Measurements from ENCODE around the gene ADAMTS20. TPM values are rescaled to one million over a fixed set of nuclear protein-coding genes. Genes with fewer than 3 reads are reported as not detected.

ADAMTS20 gene
- total and polyA plus RNA-seq, 10 of the 15 experiments (the other 5 are each of a cell fraction or from before 2014, with no cell fraction given): 0.33 TPM; not detected in 9

- Histone ChIP-seq H2AFZ (ENCODE audit: control insufficient read depth, low read depth, low read length) (no peak overlapping the region), H3K4me2 (ENCODE audit: control insufficient read depth, insufficient read depth) (no peak overlapping the region), H3K79me2 (ENCODE audit: control insufficient read depth, insufficient read depth, low read length) (no peaks in the 10 kb centered on the region), H3K4me1 (ENCODE audit: control insufficient read depth, insufficient read depth, low read length) (no peaks in the 10 kb centered on the region), H4K20me1 (ENCODE audit: control insufficient read depth, insufficient read depth) (no peaks in the 10 kb centered on the region), H3K9ac (ENCODE audit: control insufficient read depth, insufficient read depth, low read length) (no peak overlapping the region), H3K27ac (ENCODE audit: control insufficient read depth, insufficient read depth) (no peak overlapping the region), H3K4me3 (no peak overlapping the region), H3K36me3 (ENCODE audit: control insufficient read depth in 2 of 2, insufficient read depth in 2 of 2, low read length in 1 of 2) (no peaks in the 10 kb centered on the region), H3K27me3 (replicated peaks in 1 of 2; ENCODE audit: control insufficient read depth in 2 of 2, insufficient read depth in 2 of 2, low read length in 1 of 2) (no peaks in the 10 kb centered on the region), H3K9me3 (replicated peaks; ENCODE audit: control insufficient read depth, insufficient read depth, low read length) (no peaks in the 10 kb centered on the region)
- ATAC-seq: no peak
- ChIA-PET CTCF (no interaction called here), POLR2A (no interaction called here), SMC1A (ENCODE audit: uncharacterized antibody, unreplicated experiment) (no interaction called here), RAD21 (ENCODE audit: unreplicated experiment) (interaction anchor here (0.5 kb wide), 1 partner anchor 63 kb away, joined by 4 read pairs; no protein-coding TSS in a partner anchor)
- WGBS (ENCODE audit: insufficient coverage, insufficient replicate concordance, low lambda C conversion rate, missing lambda C conversion rate): 33% methylated on average over 3 of the region's 3 CpGs
- no peak for DNase-seq (ENCODE audit: low read depth, low spot score)
- intact Hi-C loops (cut with micrococcal nuclease; ENCODE audit: unreplicated experiment) (no loop called here), in situ Hi-C loops (cut with MboI) (no loop called here)
- FAIRE-seq: no peak
- TF ChIP-seq HCFC1 (IDR thresholded peaks at IDR 0.05; ENCODE audit: low read length) (no peak), CBFB (IDR thresholded peaks at IDR 0.05; ENCODE audit: low read depth) (no peak), ZZZ3 (IDR thresholded peaks at IDR 0.05; ENCODE audit: control insufficient read depth, insufficient read length, low read depth) (no peak)
- no TSS peak for BruUV-seq (replicated peaks)
Observed at GRCh38 chr12:43577381-43577780, 25.4 kb upstream of the ADAMTS20 start.

- H2AFZ ChIP-seq (ENCODE audit: control insufficient read depth, low read depth, low read length): no peak overlapping the region
- no peaks in the 10 kb centered on the region for H3K9me3 ChIP-seq (replicated peaks; ENCODE audit: control insufficient read depth, insufficient read depth, low read length)
- ChIA-PET RAD21 (ENCODE audit: unreplicated experiment) (no interaction called here), SMC1A (ENCODE audit: uncharacterized antibody, unreplicated experiment) (interaction anchor here (0.9 kb wide), 1 partner anchor 13 kb away, joined by 3 read pairs; no protein-coding TSS in a partner anchor), CTCF (no interaction called here), POLR2A (no interaction called here)
- no peak for FAIRE-seq
- no peaks in the 10 kb centered on the region for H3K36me3 ChIP-seq (ENCODE audit: control insufficient read depth in 2 of 2, insufficient read depth in 2 of 2, low read length in 1 of 2)
- intact Hi-C loops (cut with micrococcal nuclease; ENCODE audit: unreplicated experiment) (no loop called here), in situ Hi-C loops (cut with MboI) (no loop called here)
- H3K79me2 ChIP-seq (ENCODE audit: control insufficient read depth, insufficient read depth, low read length): no peaks in the 10 kb centered on the region
- no peak overlapping the region for H3K4me2 ChIP-seq (ENCODE audit: control insufficient read depth, insufficient read depth)
- no peak for DNase-seq (ENCODE audit: low read depth, low spot score)
- H3K4me1 ChIP-seq (ENCODE audit: control insufficient read depth, insufficient read depth, low read length): no peaks in the 10 kb centered on the region
- BruUV-seq (replicated peaks): no TSS peak
- H3K27ac ChIP-seq (ENCODE audit: control insufficient read depth, insufficient read depth): no peak overlapping the region
- no peak overlapping the region for H3K9ac ChIP-seq (ENCODE audit: control insufficient read depth, insufficient read depth, low read length)
- no peaks in the 10 kb centered on the region for H4K20me1 ChIP-seq (ENCODE audit: control insufficient read depth, insufficient read depth)
- WGBS (ENCODE audit: insufficient coverage, insufficient replicate concordance, low lambda C conversion rate, missing lambda C conversion rate): 25% methylated on average over 2 of the region's 2 CpGs
- no peak overlapping the region for H3K4me3 ChIP-seq
- H3K27me3 ChIP-seq (replicated peaks in 1 of 2; ENCODE audit: control insufficient read depth in 2 of 2, insufficient read depth in 2 of 2, low read length in 1 of 2): no peaks in the 10 kb centered on the region
- ATAC-seq: no peak
- TF ChIP-seq, protein P1, sequence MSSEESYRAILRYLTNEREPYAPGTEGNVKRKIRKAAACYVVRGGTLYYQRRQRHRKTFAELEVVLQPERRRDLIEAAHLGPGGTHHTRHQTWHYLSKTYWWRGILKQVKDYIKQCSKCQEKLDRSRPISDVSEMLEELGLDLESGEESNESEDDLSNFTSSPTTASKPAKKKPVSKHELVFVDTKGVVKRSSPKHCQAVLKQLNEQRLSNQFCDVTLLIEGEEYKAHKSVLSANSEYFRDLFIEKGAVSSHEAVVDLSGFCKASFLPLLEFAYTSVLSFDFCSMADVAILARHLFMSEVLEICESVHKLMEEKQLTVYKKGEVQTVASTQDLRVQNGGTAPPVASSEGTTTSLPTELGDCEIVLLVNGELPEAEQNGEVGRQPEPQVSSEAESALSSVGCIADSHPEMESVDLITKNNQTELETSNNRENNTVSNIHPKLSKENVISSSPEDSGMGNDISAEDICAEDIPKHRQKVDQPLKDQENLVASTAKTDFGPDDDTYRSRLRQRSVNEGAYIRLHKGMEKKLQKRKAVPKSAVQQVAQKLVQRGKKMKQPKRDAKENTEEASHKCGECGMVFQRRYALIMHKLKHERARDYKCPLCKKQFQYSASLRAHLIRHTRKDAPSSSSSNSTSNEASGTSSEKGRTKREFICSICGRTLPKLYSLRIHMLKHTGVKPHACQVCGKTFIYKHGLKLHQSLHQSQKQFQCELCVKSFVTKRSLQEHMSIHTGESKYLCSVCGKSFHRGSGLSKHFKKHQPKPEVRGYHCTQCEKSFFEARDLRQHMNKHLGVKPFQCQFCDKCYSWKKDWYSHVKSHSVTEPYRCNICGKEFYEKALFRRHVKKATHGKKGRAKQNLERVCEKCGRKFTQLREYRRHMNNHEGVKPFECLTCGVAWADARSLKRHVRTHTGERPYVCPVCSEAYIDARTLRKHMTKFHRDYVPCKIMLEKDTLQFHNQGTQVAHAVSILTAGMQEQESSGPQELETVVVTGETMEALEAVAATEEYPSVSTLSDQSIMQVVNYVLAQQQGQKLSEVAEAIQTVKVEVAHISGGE (CRISPR knock-in tag; IDR thresholded peaks at IDR 0.05): no peak
- no peak for TF ChIP-seq SMAD1 (IDR thresholded peaks at IDR 0.05; ENCODE audit: low read depth, partially characterized antibody)
- no peak for TF ChIP-seq BCLAF1 (IDR thresholded peaks at IDR 0.05)
- TF ChIP-seq HDGF (IDR thresholded peaks at IDR 0.05): no peak
- no peak for TF ChIP-seq BCL11A (IDR thresholded peaks at IDR 0.05; ENCODE audit: low read depth, low read length)
- no peak for TF ChIP-seq STAT3 (IDR thresholded peaks at IDR 0.05; ENCODE audit: low read depth, low read length)
- TF ChIP-seq PML (IDR thresholded peaks at IDR 0.05; ENCODE audit: low read length): no peak
- no peak for TF ChIP-seq KLF5 (IDR thresholded peaks at IDR 0.05; ENCODE audit: partially characterized antibody)
- TF ChIP-seq RAD51 (IDR thresholded peaks at IDR 0.05): no peak
- no peak for TF ChIP-seq JUND (IDR thresholded peaks at IDR 0.05; ENCODE audit: low read depth, low read length)
Observed at GRCh38 chr12:43576162-43576561, 24.2 kb upstream of the ADAMTS20 start.

All from GM12878 (cell line).